ENCODE measurements around the gene CDH23.

The CDH23 gene

DNA sequence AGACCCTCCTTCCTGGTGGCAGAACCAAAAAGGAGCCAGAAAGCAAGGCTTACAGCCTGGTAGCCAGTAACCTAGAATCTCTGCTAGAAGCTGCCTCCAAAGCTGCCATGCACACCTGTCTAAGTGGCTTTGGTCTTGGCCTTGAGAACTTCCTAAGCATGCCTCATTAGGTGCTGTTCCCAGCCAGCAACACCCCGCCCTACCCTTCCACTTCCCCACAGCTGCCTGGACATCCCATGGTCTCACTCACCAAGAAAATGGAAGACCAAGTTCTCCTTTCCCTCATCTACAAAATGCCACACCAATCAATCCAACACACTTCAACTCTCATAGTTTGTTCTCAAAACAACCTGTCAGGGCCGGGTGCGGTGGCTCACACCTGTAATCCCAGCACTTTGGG lies 450.1 kb downstream of the CDH23 start:
- no peak for TF ChIP-seq TSHZ2 (CRISPR knock-in tag; IDR thresholded peaks at IDR 0.05)
- no peak for ATAC-seq

- TF ChIP-seq ZFP3 (CRISPR knock-in tag; IDR thresholded peaks at IDR 0.05) (no peak), ZNF8 (CRISPR knock-in tag; IDR thresholded peaks at IDR 0.05) (no peak), SNAI2 (CRISPR knock-in tag; IDR thresholded peaks at IDR 0.05) (no peak), ISL1 (CRISPR knock-in tag; IDR thresholded peaks at IDR 0.05) (no peak), CSDC2 (CRISPR knock-in tag; IDR thresholded peaks at IDR 0.05) (no peak), ZNF70 (CRISPR knock-in tag; IDR thresholded peaks at IDR 0.05) (no peak)
- TF ChIP-seq, protein P1, sequence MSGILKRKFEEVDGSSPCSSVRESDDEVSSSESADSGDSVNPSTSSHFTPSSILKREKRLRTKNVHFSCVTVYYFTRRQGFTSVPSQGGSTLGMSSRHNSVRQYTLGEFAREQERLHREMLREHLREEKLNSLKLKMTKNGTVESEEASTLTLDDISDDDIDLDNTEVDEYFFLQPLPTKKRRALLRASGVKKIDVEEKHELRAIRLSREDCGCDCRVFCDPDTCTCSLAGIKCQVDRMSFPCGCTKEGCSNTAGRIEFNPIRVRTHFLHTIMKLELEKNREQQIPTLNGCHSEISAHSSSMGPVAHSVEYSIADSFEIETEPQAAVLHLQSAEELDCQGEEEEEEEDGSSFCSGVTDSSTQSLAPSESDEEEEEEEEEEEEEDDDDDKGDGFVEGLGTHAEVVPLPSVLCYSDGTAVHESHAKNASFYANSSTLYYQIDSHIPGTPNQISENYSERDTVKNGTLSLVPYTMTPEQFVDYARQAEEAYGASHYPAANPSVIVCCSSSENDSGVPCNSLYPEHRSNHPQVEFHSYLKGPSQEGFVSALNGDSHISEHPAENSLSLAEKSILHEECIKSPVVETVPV (CRISPR knock-in tag; IDR thresholded peaks at IDR 0.05) = no peak
- no peak for ATAC-seq
Observed at GRCh38 chr10:71847418-71847817, 450.7 kb downstream of the CDH23 start.

DNA sequence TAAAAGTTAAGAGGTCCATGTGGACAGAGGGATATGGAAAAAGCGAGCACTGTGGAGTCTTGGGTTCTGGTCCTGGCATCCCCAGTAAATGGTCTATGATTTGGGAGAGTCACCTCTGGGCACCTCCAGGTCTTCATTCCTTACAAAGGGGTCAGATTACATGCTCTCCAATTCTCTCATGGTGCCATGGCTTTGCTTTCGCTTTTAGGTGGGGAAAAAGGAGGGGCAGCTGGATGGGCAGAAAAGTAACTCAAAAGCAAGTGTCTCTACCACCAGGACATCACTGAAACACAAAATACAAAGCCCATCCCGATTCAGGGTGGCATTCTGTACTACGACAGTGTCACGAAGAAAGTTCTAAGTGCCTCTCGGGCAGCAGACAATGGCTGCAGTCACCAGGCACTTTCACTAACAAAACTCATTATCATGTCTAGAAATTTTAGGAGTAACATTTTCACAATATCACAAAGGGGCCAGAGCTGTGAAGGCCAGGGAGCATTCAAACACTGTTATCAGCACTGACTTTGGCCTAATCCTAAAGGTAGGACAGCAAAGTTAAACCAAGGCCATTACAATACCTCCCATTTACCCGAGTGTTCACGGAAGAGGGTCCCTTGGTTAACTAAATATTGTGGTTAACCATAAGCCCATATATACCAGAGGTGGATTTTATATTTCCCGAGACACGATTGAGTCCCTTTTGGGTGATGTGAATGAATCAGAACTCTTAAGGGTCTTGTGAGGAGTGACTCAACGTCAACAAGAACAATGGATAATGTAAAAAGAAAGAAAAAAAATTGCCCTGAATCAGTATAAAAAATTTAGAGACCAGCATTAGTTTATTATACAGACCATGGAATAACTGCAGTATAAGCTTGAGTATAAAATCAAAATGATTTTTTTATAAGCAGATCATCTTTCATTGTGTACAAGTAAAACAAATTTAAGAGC lies 451.9 kb downstream of the CDH23 start:
- TF ChIP-seq, protein P2, sequence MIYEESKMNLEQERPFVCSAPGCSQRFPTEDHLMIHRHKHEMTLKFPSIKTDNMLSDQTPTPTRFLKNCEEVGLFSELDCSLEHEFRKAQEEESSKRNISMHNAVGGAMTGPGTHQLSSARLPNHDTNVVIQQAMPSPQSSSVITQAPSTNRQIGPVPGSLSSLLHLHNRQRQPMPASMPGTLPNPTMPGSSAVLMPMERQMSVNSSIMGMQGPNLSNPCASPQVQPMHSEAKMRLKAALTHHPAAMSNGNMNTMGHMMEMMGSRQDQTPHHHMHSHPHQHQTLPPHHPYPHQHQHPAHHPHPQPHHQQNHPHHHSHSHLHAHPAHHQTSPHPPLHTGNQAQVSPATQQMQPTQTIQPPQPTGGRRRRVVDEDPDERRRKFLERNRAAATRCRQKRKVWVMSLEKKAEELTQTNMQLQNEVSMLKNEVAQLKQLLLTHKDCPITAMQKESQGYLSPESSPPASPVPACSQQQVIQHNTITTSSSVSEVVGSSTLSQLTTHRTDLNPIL (CRISPR knock-in tag; IDR thresholded peaks at IDR 0.05; ENCODE audit: low read depth) = no peak
- TF ChIP-seq, protein P1 (CRISPR knock-in tag; IDR thresholded peaks at IDR 0.05) = no peak
- no peak for TF ChIP-seq BACH2 (CRISPR knock-in tag; IDR thresholded peaks at IDR 0.05; ENCODE audit: borderline replicate concordance)
- no peak for TF ChIP-seq PPARA (CRISPR knock-in tag; IDR thresholded peaks at IDR 0.05; ENCODE audit: borderline replicate concordance)
- TF ChIP-seq ISL1 (CRISPR knock-in tag; IDR thresholded peaks at IDR 0.05) = no peak
- TF ChIP-seq GLIS3 (CRISPR knock-in tag; IDR thresholded peaks at IDR 0.05) = no peak
- no peak for TF ChIP-seq PATZ1 (CRISPR knock-in tag; IDR thresholded peaks at IDR 0.05; ENCODE audit: borderline replicate concordance)
- no peak for TF ChIP-seq ZNF565 (CRISPR knock-in tag; conservative IDR thresholded peaks at IDR 0.05; ENCODE audit: low read depth)
- no peak for TF ChIP-seq TCF4 (CRISPR knock-in tag; IDR thresholded peaks at IDR 0.05; ENCODE audit: borderline replicate concordance)
- ATAC-seq = no peak

- TF ChIP-seq ZNF8 (CRISPR knock-in tag; IDR thresholded peaks at IDR 0.05) (no peak), SNAI2 (CRISPR knock-in tag; IDR thresholded peaks at IDR 0.05) (no peak), OSR1 (CRISPR knock-in tag; IDR thresholded peaks at IDR 0.05) (no peak), ZC3H10 (CRISPR knock-in tag; IDR thresholded peaks at IDR 0.05) (no peak), PPARA (CRISPR knock-in tag; IDR thresholded peaks at IDR 0.05; ENCODE audit: borderline replicate concordance) (no peak), ZNF565 (CRISPR knock-in tag; conservative IDR thresholded peaks at IDR 0.05; ENCODE audit: low read depth) (no peak)
- no peak for ATAC-seq
Observed at GRCh38 chr10:71849461-71849908, 452.8 kb downstream of the CDH23 start.
